GM12878 (cell line): ENCODE results near the gene PPL. TPM values are rescaled to one million over a fixed set of nuclear protein-coding genes. Genes with fewer than 3 reads are reported as not detected.
"Not testable (repeated sequence)": the region's sequence is repeated elsewhere in the genome, so short reads cannot be mapped to it uniquely, and the experiment has no call there.

ENCODE experiments used
- ATAC-seq: fragments of 200-7000 bp; cut with Tn5 transposase; 3 replicates; pipeline ENCODE4 v1.9.1; 2020; ENCODE audit warnings: mild to moderate bottlenecking, moderate library complexity
- BruUV-seq: library from RNA; stranded (reverse); fragments of 400-500 nt; replicated peaks from 2 replicates; lab custom pipeline; 2021; lab: Mats Ljungman, UMichigan
- CTCF ChIA-PET: fragments of 300-600 bp; sonication (Branson Sonifier 250); formaldehyde crosslinking; extraction: SDS; loops from one replicate; lab custom pipeline; 2021; ENCODE audit warnings: inconsistent platforms; lab: Yijun Ruan, JAX
- POLR2A ChIA-PET: fragments of 350-600 bp; formaldehyde crosslinking; extraction: SDS; loops from one replicate; lab custom pipeline; 2021; ENCODE audit warnings: inconsistent platforms; lab: Charles Lee
- RAD21 ChIA-PET: fragments of 300-600 bp; sonication (Branson Sonifier 250); formaldehyde crosslinking; loops from one replicate; lab custom pipeline; 2023; ENCODE audit warnings: antibody characterized with exemption; ENCODE audit not compliant: unreplicated experiment; lab: Charles Lee
- SMC1A ChIA-PET: fragments of 300-600 bp; sonication (Branson Sonifier 250); formaldehyde crosslinking; loops from one replicate; lab custom pipeline; 2023; ENCODE audit not compliant: unreplicated experiment, uncharacterized antibody; lab: Charles Lee
- DNase-seq: peaks from one replicate; pipeline ENCODE4 v3.0.0-alpha.2; 2011; ENCODE audit warnings: low read depth, low spot score
- FAIRE-seq: peaks from 3 replicates; lab custom pipeline; 2011; peaks lifted over from hg19 to GRCh38; lab: Jason Lieb, UNC
- H2AFZ ChIP-seq: 2 replicates; pipeline ENCODE4 v1.6.0; 2011; ENCODE audit warnings: low read depth, low read length, control low read depth; ENCODE audit not compliant: control insufficient read depth
- H3K27ac ChIP-seq: 2 replicates; pipeline ENCODE4 v1.5.1; 2011; ENCODE audit warnings: control low read depth; ENCODE audit not compliant: control insufficient read depth, insufficient read depth
- H3K27me3 ChIP-seq, 2 experiments: replicated peaks in 1 of 2; 2 replicates each; pipeline versions ENCODE4 v1.6.0 to v1.6.1; 2011; ENCODE audit warnings: low read length in 1 of 2; ENCODE audit not compliant: control insufficient read depth in 2 of 2, insufficient read depth in 2 of 2
- H3K36me3 ChIP-seq, 2 experiments: 2 replicates each; pipeline ENCODE4 v1.5.1; 2011; ENCODE audit warnings: low read length in 1 of 2; ENCODE audit not compliant: control insufficient read depth in 2 of 2, insufficient read depth in 2 of 2
- H3K4me1 ChIP-seq: 2 replicates; pipeline ENCODE4 v1.6.1; 2011; ENCODE audit warnings: mild to moderate bottlenecking, low read length, moderate library complexity, mixed read lengths; ENCODE audit not compliant: control insufficient read depth, insufficient read depth
- H3K4me2 ChIP-seq: 2 replicates; pipeline ENCODE4 v1.6.0; 2011; ENCODE audit warnings: control low read depth; ENCODE audit not compliant: control insufficient read depth, insufficient read depth
- H3K4me3 ChIP-seq: fragments of 200-600 bp; sonication (generic); 2 replicates; pipeline ENCODE4 v1.5.1; 2016
- H3K79me2 ChIP-seq: 2 replicates; pipeline ENCODE4 v1.6.0; 2011; ENCODE audit warnings: low read length; ENCODE audit not compliant: control insufficient read depth, insufficient read depth
- H3K9ac ChIP-seq: 2 replicates; pipeline ENCODE4 v1.8.0; 2011; ENCODE audit warnings: low read length, control low read depth, mixed read lengths; ENCODE audit not compliant: control insufficient read depth, insufficient read depth
- H3K9me3 ChIP-seq: replicated peaks from 3 replicates; pipeline ENCODE4 v1.5.1; 2011; ENCODE audit warnings: mild to moderate bottlenecking, low read length; ENCODE audit not compliant: control insufficient read depth, insufficient read depth
- H4K20me1 ChIP-seq: 2 replicates; pipeline ENCODE4 v1.6.0; 2011; ENCODE audit not compliant: control insufficient read depth, insufficient read depth
- ATF7 ChIP-seq: fragments of 450-650 bp; IDR thresholded peaks from 2 replicates; pipeline ENCODE4 v1.6.1; 2016; ENCODE audit warnings: low read depth, mild to moderate bottlenecking
- BCL11A ChIP-seq: IDR thresholded peaks from 2 replicates; pipeline ENCODE4 v1.6.1; 2011; ENCODE audit warnings: low read depth, low read length
- CEBPB ChIP-seq, 2 experiments: fragments of 150-350 bp in 1 of 2; IDR thresholded peaks; 2 replicates each; pipeline ENCODE4 v1.6.1; 2012 to 2014; ENCODE audit warnings: low read depth in 2 of 2, low read length in 2 of 2, borderline replicate concordance in 1 of 2, inconsistent platforms in 1 of 2
- ETV6 ChIP-seq, 2 experiments: fragments of 450-650 bp in 1 of 2; IDR thresholded peaks in 1 of 2; conservative IDR thresholded peaks in 1 of 2; 2 replicates each; pipeline ENCODE4 v1.6.1; 2014; ENCODE audit warnings: antibody characterized with exemption in 1 of 2, borderline replicate concordance in 1 of 2, low read depth in 1 of 2, mild to moderate bottlenecking in 1 of 2, moderate library complexity in 1 of 2
- GABPA ChIP-seq: IDR thresholded peaks from 2 replicates; pipeline ENCODE4 v1.6.1; 2014; ENCODE audit warnings: antibody characterized with exemption, low read depth, mild to moderate bottlenecking, inconsistent platforms
- POLR2AphosphoS5 ChIP-seq: IDR thresholded peaks from 2 replicates; pipeline ENCODE4 v1.6.1; 2011; ENCODE audit warnings: mild to moderate bottlenecking, low read length, inconsistent platforms
- RAD21 ChIP-seq: IDR thresholded peaks from 2 replicates; pipeline ENCODE4 v1.6.1; 2011; ENCODE audit warnings: mild to moderate bottlenecking, low read depth, low read length, moderate library complexity; ENCODE audit not compliant: insufficient read depth
- ZNF622 ChIP-seq: fragments of 450-650 bp; IDR thresholded peaks from 2 replicates; pipeline ENCODE4 v1.6.1; 2017; ENCODE audit warnings: mild to moderate bottlenecking, inconsistent platforms
- WGBS: methylation state at CpG from one replicate; pipeline ENCODE4 v1.1.6; 2016; ENCODE audit warnings: low lambda C conversion rate; ENCODE audit not compliant: insufficient replicate concordance, insufficient coverage; ENCODE audit errors: missing lambda C conversion rate; 5-methylcytosine and 5-hydroxymethylcytosine counted together
- in situ Hi-C: fragments of 300-500 bp; cut with MboI; formaldehyde crosslinking; loops from 9 replicates; pipeline ENCODE4 v1.14.3; 2018; ENCODE audit warnings: mixed read lengths
- intact Hi-C: fragments of 100-400 bp; cut with micrococcal nuclease; formaldehyde crosslinking; loops from one replicate; pipeline ENCODE4 v1.14.2; 2022; ENCODE audit not compliant: unreplicated experiment
- polyA plus RNA-seq, 11 experiments: library from polyadenylated mRNA; depleted of rRNA in 4 of 11; unstranded in 6 of 11; stranded (reverse) in 5 of 11; fragments of >200 nt; fragmentation: Nextera tagmentation in 4 of 11; fragmentation: Illumina TruSeq in 1 of 11; extraction: Ambion mirVana in 4 of 11; extraction: Trizol in 1 of 11; gene quantifications; 1 replicate in 1 of 11; 2 replicates in 10 of 11; pipeline versions ENCODE4 v1.2.1 to v1.2.3, GENCODE V29; 2011 to 2016; ENCODE audit warnings: inconsistent platforms in 2 of 11, missing spikeins in 2 of 11, low read depth in 1 of 11
- total RNA-seq, 4 experiments: library from RNA; depleted of rRNA in 3 of 4; stranded (reverse); fragments of >200 nt in 3 of 4; fragmentation: Illumina TruSeq in 1 of 4; extraction: Trizol in 1 of 4; gene quantifications; 2 replicates each; pipeline versions ENCODE4 v1.2.1 to v1.2.3, GENCODE V29; 2013 to 2021
- TF ChIP-seq, protein P1 (sequence below): fragments of 450-650 bp; IDR thresholded peaks from 2 replicates; pipeline ENCODE4 v1.6.1; 2016; ENCODE audit warnings: mild to moderate bottlenecking

Gene PPL
- total and polyA plus RNA-seq, 10 of the 15 experiments (the other 5 are each of a cell fraction or from before 2014, with no cell fraction given): 0.03 to 0.47 (median 0.05) TPM; not detected in 2

DNA sequence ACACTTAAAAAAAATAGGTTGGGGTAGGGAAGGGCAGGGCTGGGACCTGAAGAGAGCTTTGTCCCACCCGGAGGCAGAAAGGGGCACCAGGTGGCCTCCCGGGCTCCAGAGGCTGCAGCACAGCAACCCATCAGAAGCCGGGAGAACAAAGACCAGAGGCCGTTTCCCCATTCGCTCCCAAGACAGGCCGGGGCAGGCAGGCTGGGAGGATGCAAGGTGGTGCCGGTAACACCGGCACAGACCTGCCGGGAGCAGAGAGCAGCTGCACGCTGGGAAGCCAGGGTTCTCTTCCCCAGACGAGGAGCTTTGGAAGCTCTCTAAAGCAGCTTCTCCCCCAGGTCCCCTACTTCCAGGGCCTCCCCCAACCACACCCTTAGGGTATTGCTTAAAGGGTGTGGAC, 5.6 kb downstream of the PPL start:
- POLR2A ChIA-PET: no interaction called here
- Histone ChIP-seq H3K79me2 (no peaks in the 10 kb centered on the region), H3K4me1 (no peaks in the 10 kb centered on the region), H4K20me1 (no peaks in the 10 kb centered on the region), H3K9me3 (peaks cover 3% of the 10 kb centered on the region; the same call in 2 of the 3 replicates), H2AFZ (no peak overlapping the region), H3K4me3 (no peak overlapping the region), H3K4me2 (no peak overlapping the region), H3K27ac (no peak overlapping the region), H3K9ac (no peak overlapping the region), H3K36me3 (no peaks in the 10 kb centered on the region), H3K27me3 (peaks cover 0 to 3% of the 10 kb centered on the region in 2 experiments; a peak in 2 of 4 replicates)
- in situ Hi-C loops (no loop called here), intact Hi-C loops (no loop called here)
- DNase-seq (no peak), FAIRE-seq (no peak), ATAC-seq (no peak)
- WGBS: 53% methylated on average over 11 of the region's 11 CpGs
- RAD21 ChIA-PET: no interaction called here
- CTCF ChIA-PET: interaction anchor here (1.0 kb wide), 1 partner anchor 137 kb away, joined by 3 read pairs; no protein-coding TSS in a partner anchor
- SMC1A ChIA-PET: no interaction called here
- no TSS peak for BruUV-seq
- TF ChIP-seq BCL11A (no peak), ATF7 (no peak), GABPA (no peak), ETV6 (conservative IDR thresholded peaks at IDR 0.05 in 1 of 2, IDR thresholded peaks at IDR 0.05 in 1 of 2; ENCODE audit: borderline replicate concordance in 1 of 2, low read depth in 1 of 2) (no peak), RAD21 (no peak), ZNF622 (no peak), POLR2AphosphoS5 (no peak), CEBPB (IDR thresholded peaks at IDR 0.05; ENCODE audit: borderline replicate concordance in 1 of 2, low read depth in 2 of 2, low read length in 2 of 2) (no peak)
- TF ChIP-seq, protein P1, sequence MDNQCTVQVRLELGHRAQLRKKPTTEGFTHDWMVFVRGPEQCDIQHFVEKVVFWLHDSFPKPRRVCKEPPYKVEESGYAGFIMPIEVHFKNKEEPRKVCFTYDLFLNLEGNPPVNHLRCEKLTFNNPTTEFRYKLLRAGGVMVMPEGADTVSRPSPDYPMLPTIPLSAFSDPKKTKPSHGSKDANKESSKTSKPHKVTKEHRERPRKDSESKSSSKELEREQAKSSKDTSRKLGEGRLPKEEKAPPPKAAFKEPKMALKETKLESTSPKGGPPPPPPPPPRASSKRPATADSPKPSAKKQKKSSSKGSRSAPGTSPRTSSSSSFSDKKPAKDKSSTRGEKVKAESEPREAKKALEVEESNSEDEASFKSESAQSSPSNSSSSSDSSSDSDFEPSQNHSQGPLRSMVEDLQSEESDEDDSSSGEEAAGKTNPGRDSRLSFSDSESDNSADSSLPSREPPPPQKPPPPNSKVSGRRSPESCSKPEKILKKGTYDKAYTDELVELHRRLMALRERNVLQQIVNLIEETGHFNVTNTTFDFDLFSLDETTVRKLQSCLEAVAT: no peak

DNA sequence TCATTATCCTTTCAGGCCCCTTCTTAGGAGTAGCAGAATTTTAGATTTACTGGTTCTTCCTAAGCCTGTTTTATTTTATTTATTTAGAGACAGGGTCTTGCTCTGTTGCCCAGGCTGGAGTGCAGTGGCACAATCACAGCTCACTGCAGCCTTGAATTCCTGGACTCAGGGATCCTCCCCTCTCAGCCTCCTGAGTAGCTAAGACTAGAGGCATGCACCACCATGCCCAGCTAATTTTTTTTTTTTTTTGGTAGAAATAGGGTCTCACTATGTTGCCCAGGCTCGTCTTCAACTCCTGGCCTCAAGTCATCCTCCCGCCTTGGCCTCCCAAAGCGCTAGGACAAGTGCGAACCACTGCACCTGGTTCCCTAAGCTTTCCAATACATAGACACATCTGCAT, 7.3 kb downstream of the PPL start:
- H2AFZ ChIP-seq, POLR2A ChIA-PET, RAD21 ChIA-PET, H3K9me3 ChIP-seq, SMC1A ChIA-PET, intact Hi-C loops, H3K27ac ChIP-seq, H3K4me3 ChIP-seq, H3K79me2 ChIP-seq, FAIRE-seq, H3K36me3 ChIP-seq, H3K4me2 ChIP-seq, H3K9ac ChIP-seq, ATAC-seq, DNase-seq, H3K27me3 ChIP-seq, H3K4me1 ChIP-seq, BruUV-seq, CTCF ChIA-PET, in situ Hi-C loops, H4K20me1 ChIP-seq: not testable (repeated sequence)
- 96% methylated on average over 3 of the region's 4 CpGs for WGBS
